ENCODE measurements around the gene CDC42BPB.

DNA sequence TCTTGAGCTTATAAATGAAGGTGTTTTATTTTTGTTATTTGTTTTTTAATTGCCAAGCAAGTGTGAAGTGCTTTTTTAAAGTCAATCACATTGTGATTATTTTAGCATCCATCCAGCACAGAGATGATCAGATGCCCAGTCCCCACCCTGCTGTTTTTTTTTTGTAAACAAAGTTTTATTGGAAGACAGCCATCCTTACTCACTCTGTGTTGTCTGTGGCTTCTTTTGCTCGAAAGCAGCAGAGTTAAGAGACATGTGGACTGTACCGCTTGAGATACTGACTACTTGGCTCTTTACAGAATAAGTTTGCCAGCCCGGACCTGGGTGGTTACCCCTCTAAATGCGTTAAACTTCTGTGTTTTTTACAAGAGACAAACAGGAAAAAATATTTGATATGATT, 165.8 kb downstream of the CDC42BPB start:
- TF ChIP-seq POLR2A (IDR thresholded peaks at IDR 0.05) = no peak
- TF ChIP-seq, protein P1, sequence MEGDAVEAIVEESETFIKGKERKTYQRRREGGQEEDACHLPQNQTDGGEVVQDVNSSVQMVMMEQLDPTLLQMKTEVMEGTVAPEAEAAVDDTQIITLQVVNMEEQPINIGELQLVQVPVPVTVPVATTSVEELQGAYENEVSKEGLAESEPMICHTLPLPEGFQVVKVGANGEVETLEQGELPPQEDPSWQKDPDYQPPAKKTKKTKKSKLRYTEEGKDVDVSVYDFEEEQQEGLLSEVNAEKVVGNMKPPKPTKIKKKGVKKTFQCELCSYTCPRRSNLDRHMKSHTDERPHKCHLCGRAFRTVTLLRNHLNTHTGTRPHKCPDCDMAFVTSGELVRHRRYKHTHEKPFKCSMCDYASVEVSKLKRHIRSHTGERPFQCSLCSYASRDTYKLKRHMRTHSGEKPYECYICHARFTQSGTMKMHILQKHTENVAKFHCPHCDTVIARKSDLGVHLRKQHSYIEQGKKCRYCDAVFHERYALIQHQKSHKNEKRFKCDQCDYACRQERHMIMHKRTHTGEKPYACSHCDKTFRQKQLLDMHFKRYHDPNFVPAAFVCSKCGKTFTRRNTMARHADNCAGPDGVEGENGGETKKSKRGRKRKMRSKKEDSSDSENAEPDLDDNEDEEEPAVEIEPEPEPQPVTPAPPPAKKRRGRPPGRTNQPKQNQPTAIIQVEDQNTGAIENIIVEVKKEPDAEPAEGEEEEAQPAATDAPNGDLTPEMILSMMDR (IDR thresholded peaks at IDR 0.05 in 4 of 5, conservative IDR thresholded peaks at IDR 0.05 in 1 of 5) = no peak

Data from gastrocnemius medialis (tissue), 4 donors.